Measurements from ENCODE around the gene UPK1A.
"Not testable (repeated sequence)": the region's sequence is repeated elsewhere in the genome, so short reads cannot be mapped to it uniquely, and the experiment has no call there.

Gene UPK1A

GRCh38 chr19:35719402-35720162, 53.3 kb downstream of the UPK1A start:
- DNase-seq = no peak

GRCh38 chr19:35720163-35720524, 53.8 kb downstream of the UPK1A start:
- no peak for DNase-seq

- DNase-seq = no peak
Measured at GRCh38 chr19:35720648-35721047, 54.3 kb downstream of the UPK1A start.

GRCh38 chr19:35721374-35721773, 55.1 kb downstream of the UPK1A start:
- DNase-seq = no peak

- DNase-seq = no peak
Measured at GRCh38 chr19:35722461-35722860, 56.1 kb downstream of the UPK1A start.

GRCh38 chr19:35722897-35723296, 56.6 kb downstream of the UPK1A start:
- DNase-seq = no peak

- DNase-seq = no peak
Measured at GRCh38 chr19:35723671-35724070, 57.4 kb downstream of the UPK1A start.

- DNase-seq = not testable (repeated sequence)
Measured at GRCh38 chr19:35724132-35724531, 57.8 kb downstream of the UPK1A start.

- no peak for DNase-seq
Measured at GRCh38 chr19:35724560-35724959, 58.2 kb downstream of the UPK1A start.

- no peak for DNase-seq
Measured at GRCh38 chr19:35725216-35725861, 59.0 kb downstream of the UPK1A start.

GRCh38 chr19:35727053-35727955, 61.0 kb downstream of the UPK1A start:
- DNase-seq = no peak
